SK-N-SH (cell line): Measurements from ENCODE around the gene COLEC12. TPM values are rescaled to one million over a fixed set of nuclear protein-coding genes. Genes with fewer than 3 reads are reported as not detected.
"Not testable (repeated sequence)": the region's sequence is repeated elsewhere in the genome, so short reads cannot be mapped to it uniquely, and the experiment has no call there.

Experiments used
- CTCF ChIA-PET: fragments of 300-600, 350-600 bp; formaldehyde crosslinking; extraction: SDS; loops from one replicate; lab custom pipeline; 2021; lab: Yijun Ruan, JAX
- POLR2A ChIA-PET: fragments of 350-600 bp; sonication (Branson Sonifier 250); formaldehyde crosslinking; extraction: SDS; loops from one replicate; lab custom pipeline; 2020; ENCODE audit warnings: antibody characterized with exemption, inconsistent platforms; lab: Yijun Ruan, JAX
- DNase-seq: peaks from one replicate; pipeline ENCODE4 v3.0.0; 2012
- H2AFZ ChIP-seq: fragments of 200-600 bp; sonication (generic); 2 replicates; pipeline ENCODE4 v1.8.1; 2016; ENCODE audit warnings: antibody characterized with exemption, mild to moderate bottlenecking, low read depth
- H3F3A ChIP-seq: fragments of 200-600 bp; sonication (generic); replicated peaks from 2 replicates; pipeline ENCODE3; 2016; ENCODE audit warnings: antibody characterized with exemption, mild to moderate bottlenecking; ENCODE audit not compliant: insufficient read depth
- H3K27ac ChIP-seq, 2 experiments: fragments of 200-500 bp in 1 of 2; fragments of 200-600 bp in 1 of 2; sonication (Bioruptor generic) in 1 of 2; sonication (generic), shearing (Covaris generic) in 1 of 2; 2 replicates each; pipeline versions ENCODE4 v1.5.1 to v1.6.1; 2014 to 2016; ENCODE audit warnings: low read depth in 2 of 2, inconsistent platforms in 1 of 2, low read length in 1 of 2, mild to moderate bottlenecking in 1 of 2, mixed read lengths in 1 of 2
- H3K27me3 ChIP-seq: fragments of 200-600 bp; sonication (generic), shearing (Covaris generic); 2 replicates; pipeline ENCODE4 v1.6.1; 2016; ENCODE audit warnings: mixed run types; ENCODE audit not compliant: insufficient read depth
- H3K36me3 ChIP-seq, 2 experiments: fragments of 200-500 bp in 1 of 2; fragments of 200-600 bp in 1 of 2; sonication (Bioruptor generic) in 1 of 2; sonication (generic) in 1 of 2; replicated peaks in 1 of 2; 2 replicates each; pipeline versions ENCODE3 to v1.5.1; 2014 to 2016; ENCODE audit warnings: low read length in 1 of 2, mild to moderate bottlenecking in 1 of 2; ENCODE audit not compliant: insufficient read depth in 2 of 2, control insufficient read depth in 1 of 2
- H3K4me1 ChIP-seq, 2 experiments: fragments of 200-500 bp in 1 of 2; fragments of 200-600 bp in 1 of 2; sonication (Bioruptor generic) in 1 of 2; sonication (generic), shearing (Covaris generic) in 1 of 2; 2 replicates each; pipeline versions ENCODE4 v1.5.1 to v1.6.1; 2014 to 2016; ENCODE audit warnings: low read depth in 1 of 2, low read length in 1 of 2, mixed run types in 1 of 2; ENCODE audit not compliant: insufficient read depth in 2 of 2, control insufficient read depth in 1 of 2
- H3K4me2 ChIP-seq: fragments of 200-600 bp; sonication (generic), shearing (Covaris generic); 2 replicates; pipeline ENCODE4 v1.6.1; 2017; ENCODE audit warnings: mixed run types
- H3K4me3 ChIP-seq, 2 experiments: fragments of 200-500 bp in 1 of 2; fragments of 200-600 bp in 1 of 2; sonication (Bioruptor generic) in 1 of 2; sonication (generic), shearing (Covaris generic) in 1 of 2; 2 replicates each; pipeline versions ENCODE4 v1.5.1 to v1.8.1; 2014 to 2016; ENCODE audit warnings: low read depth in 2 of 2, inconsistent platforms in 1 of 2, low read length in 1 of 2, mild to moderate bottlenecking in 1 of 2, mixed read lengths in 1 of 2, moderate library complexity in 1 of 2
- H3K79me2 ChIP-seq: fragments of 200-600 bp; sonication (generic); 2 replicates; pipeline ENCODE4 v1.8.1; 2017; ENCODE audit warnings: mild to moderate bottlenecking; ENCODE audit not compliant: insufficient read depth
- H3K9ac ChIP-seq: fragments of 200-600 bp; sonication (generic); 2 replicates; pipeline ENCODE4 v1.6.1; 2017; ENCODE audit warnings: mixed run types
- H3K9me2 ChIP-seq: fragments of 200-600 bp; sonication (generic); 2 replicates; pipeline ENCODE4 v1.6.1; 2017; ENCODE audit warnings: mixed run types
- H3K9me3 ChIP-seq: fragments of 200-600 bp; sonication (generic); 2 replicates; pipeline ENCODE4 v1.6.1; 2017; ENCODE audit warnings: mixed run types, mild to moderate bottlenecking, moderate library complexity
- H4K20me1 ChIP-seq: fragments of 200-600 bp; sonication (generic); 2 replicates; pipeline ENCODE4 v1.6.1; 2017; ENCODE audit warnings: mild to moderate bottlenecking, mixed run types; ENCODE audit not compliant: insufficient read depth
- CHD2 ChIP-seq: fragments of 150-350 bp; IDR thresholded peaks from 2 replicates; pipeline ENCODE4 v1.6.1; 2018; ENCODE audit warnings: low read length; ENCODE audit not compliant: partially characterized antibody
- GABPA ChIP-seq: IDR thresholded peaks from 2 replicates; pipeline ENCODE4 v1.4.0; 2012; ENCODE audit warnings: low read depth, mild to moderate bottlenecking
- GATA2 ChIP-seq: sonication (generic); formaldehyde crosslinking; IDR thresholded peaks from 2 replicates; pipeline ENCODE4 v1.5.0; 2020; ENCODE audit warnings: mild to moderate bottlenecking, missing genetic modification reagents
- JUND ChIP-seq: IDR thresholded peaks from 2 replicates; pipeline ENCODE4 v1.4.0; 2012
- MXI1 ChIP-seq: IDR thresholded peaks from 2 replicates; pipeline ENCODE4 v1.6.1; 2012; ENCODE audit warnings: mild to moderate bottlenecking, low read depth, low read length, improper control_type of control experiment
- NRF1 ChIP-seq: IDR thresholded peaks from 2 replicates; pipeline ENCODE4 v1.6.1; 2012; ENCODE audit warnings: low read depth, mild to moderate bottlenecking, low read length
- RCOR1 ChIP-seq: fragments of 150-350 bp; IDR thresholded peaks from 2 replicates; pipeline ENCODE4 v1.6.1; 2017; ENCODE audit warnings: antibody characterized with exemption, low read length
- RXRA ChIP-seq: IDR thresholded peaks from 2 replicates; pipeline ENCODE4 v1.4.0; 2012; ENCODE audit warnings: low read depth, mild to moderate bottlenecking, borderline replicate concordance
- SIN3A ChIP-seq: IDR thresholded peaks from 2 replicates; pipeline ENCODE4 v1.6.1; 2012; ENCODE audit warnings: low read depth, mild to moderate bottlenecking, low read length, moderate library complexity, borderline replicate concordance
- SMC3 ChIP-seq: IDR thresholded peaks from 2 replicates; pipeline ENCODE4 v1.6.1; 2012; ENCODE audit warnings: low read depth, low read length, improper control_type of control experiment
- TCF12 ChIP-seq: IDR thresholded peaks from 2 replicates; pipeline ENCODE4 v1.4.0; 2012
- WGBS: methylation state at CpG from one replicate; pipeline ENCODE4 v1.1.6; 2017; ENCODE audit warnings: low lambda C conversion rate; 5-methylcytosine and 5-hydroxymethylcytosine counted together
- polyA plus RNA-seq, 3 experiments: library from polyadenylated mRNA; depleted of rRNA; stranded (reverse); fragments of >200 nt; gene quantifications; 2 replicates each; pipeline ENCODE4 v1.2.3, GENCODE V29; 2012
- TF ChIP-seq, protein P1 (sequence below): IDR thresholded peaks from 2 replicates; pipeline ENCODE4 v1.4.0; 2012; ENCODE audit warnings: low read depth
- TF ChIP-seq, protein P2 (sequence below): fragments of 200-600 bp; sonication (generic); IDR thresholded peaks from 2 replicates; pipeline ENCODE4 v1.6.1; 2017; ENCODE audit warnings: antibody characterized with exemption, mild to moderate bottlenecking, moderate library complexity
- TF ChIP-seq, protein P3 (sequence below): IDR thresholded peaks from 2 replicates; pipeline ENCODE4 v1.6.1; 2012; ENCODE audit warnings: mild to moderate bottlenecking, low read depth, low read length, moderate library complexity

COLEC12 gene
- polyA plus RNA-seq, 1 of the 3 experiments (the other 2 are of a cell fraction), result 41.2 TPM

DNA sequence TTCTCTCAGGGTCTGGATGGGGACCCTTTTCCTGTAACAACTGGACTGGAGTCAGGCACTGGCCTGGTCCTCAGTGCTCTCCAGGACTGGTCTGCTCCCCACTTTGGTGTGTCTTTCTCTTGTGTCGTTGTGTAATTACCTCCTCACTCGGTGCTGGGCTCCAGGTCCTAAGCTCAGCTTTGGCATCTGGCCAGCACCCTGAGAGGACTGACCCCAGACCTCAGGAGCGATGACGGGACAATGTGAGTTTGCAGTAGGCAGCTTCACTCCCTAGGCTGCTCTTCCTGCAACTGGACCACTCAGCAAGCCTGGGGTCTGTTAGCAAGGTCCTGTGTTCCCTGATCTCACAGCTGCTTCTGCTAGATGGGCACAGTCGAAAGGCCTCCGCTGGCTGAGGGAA lies 93.8 kb downstream of the COLEC12 start:
- Histone ChIP-seq H3K4me3 (no peak overlapping the region), H3K79me2 (no peaks in the 10 kb centered on the region), H3K4me1 (peaks cover 0 to 14% of the 10 kb centered on the region in 2 experiments; a peak in 2 of 4 replicates), H3K9ac (no peak overlapping the region), H3F3A (no peaks in the 10 kb centered on the region), H4K20me1 (no peaks in the 10 kb centered on the region), H3K4me2 (no peak overlapping the region), H2AFZ (no peak overlapping the region), H3K9me2 (no peaks in the 10 kb centered on the region), H3K36me3 (no peaks in the 10 kb centered on the region), H3K27me3 (no peaks in the 10 kb centered on the region), H3K9me3 (no peaks in the 10 kb centered on the region), H3K27ac (no peak overlapping the region)
- TF ChIP-seq SMC3 (no peak), GABPA (no peak), GATA2 (CRISPR knock-in tag) (no peak), CHD2 (no peak), JUND (no peak), NRF1 (no peak), TCF12 (no peak), RCOR1 (no peak), SIN3A (no peak), RXRA (no peak), MXI1 (no peak)
- TF ChIP-seq, protein P1, sequence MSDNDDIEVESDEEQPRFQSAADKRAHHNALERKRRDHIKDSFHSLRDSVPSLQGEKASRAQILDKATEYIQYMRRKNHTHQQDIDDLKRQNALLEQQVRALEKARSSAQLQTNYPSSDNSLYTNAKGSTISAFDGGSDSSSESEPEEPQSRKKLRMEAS, result no peak
- TF ChIP-seq, protein P2, sequence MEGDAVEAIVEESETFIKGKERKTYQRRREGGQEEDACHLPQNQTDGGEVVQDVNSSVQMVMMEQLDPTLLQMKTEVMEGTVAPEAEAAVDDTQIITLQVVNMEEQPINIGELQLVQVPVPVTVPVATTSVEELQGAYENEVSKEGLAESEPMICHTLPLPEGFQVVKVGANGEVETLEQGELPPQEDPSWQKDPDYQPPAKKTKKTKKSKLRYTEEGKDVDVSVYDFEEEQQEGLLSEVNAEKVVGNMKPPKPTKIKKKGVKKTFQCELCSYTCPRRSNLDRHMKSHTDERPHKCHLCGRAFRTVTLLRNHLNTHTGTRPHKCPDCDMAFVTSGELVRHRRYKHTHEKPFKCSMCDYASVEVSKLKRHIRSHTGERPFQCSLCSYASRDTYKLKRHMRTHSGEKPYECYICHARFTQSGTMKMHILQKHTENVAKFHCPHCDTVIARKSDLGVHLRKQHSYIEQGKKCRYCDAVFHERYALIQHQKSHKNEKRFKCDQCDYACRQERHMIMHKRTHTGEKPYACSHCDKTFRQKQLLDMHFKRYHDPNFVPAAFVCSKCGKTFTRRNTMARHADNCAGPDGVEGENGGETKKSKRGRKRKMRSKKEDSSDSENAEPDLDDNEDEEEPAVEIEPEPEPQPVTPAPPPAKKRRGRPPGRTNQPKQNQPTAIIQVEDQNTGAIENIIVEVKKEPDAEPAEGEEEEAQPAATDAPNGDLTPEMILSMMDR, result no peak
- TF ChIP-seq, protein P3, sequence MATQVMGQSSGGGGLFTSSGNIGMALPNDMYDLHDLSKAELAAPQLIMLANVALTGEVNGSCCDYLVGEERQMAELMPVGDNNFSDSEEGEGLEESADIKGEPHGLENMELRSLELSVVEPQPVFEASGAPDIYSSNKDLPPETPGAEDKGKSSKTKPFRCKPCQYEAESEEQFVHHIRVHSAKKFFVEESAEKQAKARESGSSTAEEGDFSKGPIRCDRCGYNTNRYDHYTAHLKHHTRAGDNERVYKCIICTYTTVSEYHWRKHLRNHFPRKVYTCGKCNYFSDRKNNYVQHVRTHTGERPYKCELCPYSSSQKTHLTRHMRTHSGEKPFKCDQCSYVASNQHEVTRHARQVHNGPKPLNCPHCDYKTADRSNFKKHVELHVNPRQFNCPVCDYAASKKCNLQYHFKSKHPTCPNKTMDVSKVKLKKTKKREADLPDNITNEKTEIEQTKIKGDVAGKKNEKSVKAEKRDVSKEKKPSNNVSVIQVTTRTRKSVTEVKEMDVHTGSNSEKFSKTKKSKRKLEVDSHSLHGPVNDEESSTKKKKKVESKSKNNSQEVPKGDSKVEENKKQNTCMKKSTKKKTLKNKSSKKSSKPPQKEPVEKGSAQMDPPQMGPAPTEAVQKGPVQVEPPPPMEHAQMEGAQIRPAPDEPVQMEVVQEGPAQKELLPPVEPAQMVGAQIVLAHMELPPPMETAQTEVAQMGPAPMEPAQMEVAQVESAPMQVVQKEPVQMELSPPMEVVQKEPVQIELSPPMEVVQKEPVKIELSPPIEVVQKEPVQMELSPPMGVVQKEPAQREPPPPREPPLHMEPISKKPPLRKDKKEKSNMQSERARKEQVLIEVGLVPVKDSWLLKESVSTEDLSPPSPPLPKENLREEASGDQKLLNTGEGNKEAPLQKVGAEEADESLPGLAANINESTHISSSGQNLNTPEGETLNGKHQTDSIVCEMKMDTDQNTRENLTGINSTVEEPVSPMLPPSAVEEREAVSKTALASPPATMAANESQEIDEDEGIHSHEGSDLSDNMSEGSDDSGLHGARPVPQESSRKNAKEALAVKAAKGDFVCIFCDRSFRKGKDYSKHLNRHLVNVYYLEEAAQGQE, result no peak
- no peak for DNase-seq
- ChIA-PET CTCF (no interaction called here), POLR2A (no interaction called here)
- WGBS, result 82% methylated on average over 6 of the region's 6 CpGs

DNA sequence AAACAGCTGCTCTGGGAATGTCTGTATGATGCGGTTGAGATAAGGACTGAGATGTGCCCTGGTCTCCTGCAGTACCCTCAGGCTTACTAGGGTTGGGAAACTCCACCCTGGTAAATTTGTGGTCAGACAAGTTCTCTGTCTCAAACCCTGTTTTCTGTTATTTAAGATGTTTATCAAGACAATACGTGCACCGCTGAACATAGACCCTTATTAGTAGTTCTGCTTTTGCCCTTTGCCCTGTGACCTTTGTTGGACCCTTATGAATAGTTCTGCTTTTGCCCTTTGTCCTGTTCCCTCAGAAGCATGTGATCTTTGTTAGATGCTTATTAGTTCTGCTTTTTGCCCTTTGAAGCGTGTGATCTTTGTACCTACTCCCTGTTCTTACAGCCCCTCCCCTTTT lies 95.5 kb downstream of the COLEC12 start:
- H2AFZ ChIP-seq, H3K9ac ChIP-seq, H3K9me3 ChIP-seq, H3K9me2 ChIP-seq, DNase-seq, H3K36me3 ChIP-seq, H3K79me2 ChIP-seq, H3K27me3 ChIP-seq, H3F3A ChIP-seq, H3K4me3 ChIP-seq, H3K27ac ChIP-seq, H3K4me2 ChIP-seq, H4K20me1 ChIP-seq, CTCF ChIA-PET, POLR2A ChIA-PET: not testable (repeated sequence)
- WGBS, result 95% methylated on average over 4 of the region's 4 CpGs
- peaks cover 0 to 14% of the 10 kb centered on the region in 2 experiments; a peak in 2 of 4 replicates for H3K4me1 ChIP-seq
